B cell (primary cell): ENCODE data around the gene COLEC12. TPM values are rescaled to one million over a fixed set of nuclear protein-coding genes. Genes with fewer than 3 reads are reported as not detected.

Experiments
- ATAC-seq: fragments of 200-7000 bp; cut with Tn5 transposase; one replicate; pipeline ENCODE4 v1.10.0; 2021; ENCODE audit warnings: low read depth, mild to moderate bottlenecking, moderate number of reproducible peaks, moderate library complexity
- CTCF ChIA-PET: fragments of 350-600 bp; sonication (Branson Sonifier 250); formaldehyde crosslinking; loops from one replicate; lab custom pipeline; 2021; ENCODE audit warnings: antibody characterized with exemption, inconsistent platforms; lab: Charles Lee
- POLR2A ChIA-PET: fragments of 350-600 bp; sonication (Branson Sonifier 250); formaldehyde crosslinking; loops from one replicate; lab custom pipeline; 2021; ENCODE audit warnings: antibody characterized with exemption; lab: Charles Lee
- DNase-seq: peaks from one replicate; pipeline ENCODE4 v3.0.0; 2013
- H2AFZ ChIP-seq: 2 replicates; pipeline ENCODE4 v1.6.1; 2012; ENCODE audit warnings: mild to moderate bottlenecking, low read depth, low read length; ENCODE audit not compliant: insufficient read depth, poor library complexity, severe bottlenecking
- H3K27ac ChIP-seq, 2 donors: 1 replicate in 1 of 2; 2 replicates in 1 of 2; pipeline ENCODE4 v1.5.1; 2012 to 2013; ENCODE audit warnings: low read length in 2 of 2, mild to moderate bottlenecking in 2 of 2, moderate library complexity in 1 of 2
- H3K27me3 ChIP-seq, 4 experiments: fragments of 200-600 bp in 1 of 4; sonication (generic) in 1 of 4; replicated peaks in 1 of 4; 1 replicate in 2 of 4; 2 replicates in 2 of 4; pipeline versions ENCODE4 v1.6.1 to v1.7.0; 2013 to 2016; ENCODE audit warnings: low read length in 3 of 4, mild to moderate bottlenecking in 2 of 4, mixed read lengths in 1 of 4, moderate library complexity in 1 of 4; ENCODE audit not compliant: insufficient read depth in 4 of 4, control insufficient read depth in 3 of 4; ENCODE audit errors: control extremely low read depth in 1 of 4
- H3K36me3 ChIP-seq, 2 experiments: replicated peaks in 1 of 2; 1 replicate in 1 of 2; 2 replicates in 1 of 2; pipeline versions ENCODE4 v1.6.1 to v1.7.1; 2013; ENCODE audit warnings: low read length in 1 of 2; ENCODE audit not compliant: insufficient read depth in 2 of 2, control insufficient read depth in 1 of 2; ENCODE audit errors: control extremely low read depth in 1 of 2, extremely low read depth in 1 of 2
- H3K4me1 ChIP-seq, 2 donors: fragments of 200-600 bp in 1 of 2; sonication (generic) in 1 of 2; 1 replicate in 1 of 2; 2 replicates in 1 of 2; pipeline versions ENCODE4 v1.5.1 to v1.6.1; 2013 to 2017; ENCODE audit warnings: low read length in 2 of 2; ENCODE audit not compliant: control insufficient read depth in 2 of 2, insufficient read depth in 2 of 2
- H3K4me2 ChIP-seq: replicated peaks from 2 replicates; pipeline ENCODE3; 2012; ENCODE audit warnings: mild to moderate bottlenecking, low read depth, low read length; ENCODE audit not compliant: poor library complexity, severe bottlenecking
- H3K4me3 ChIP-seq, 5 experiments: fragments of 200-600 bp in 1 of 5; sonication (generic) in 1 of 5; 1 replicate in 3 of 5; 2 replicates in 2 of 5; pipeline versions ENCODE4 v1.5.1 to v1.7.0; 2011 to 2016; ENCODE audit warnings: low read length in 4 of 5, mild to moderate bottlenecking in 4 of 5, low read depth in 2 of 5, control low read depth in 1 of 5, moderate library complexity in 1 of 5; ENCODE audit not compliant: insufficient read depth in 1 of 5; ENCODE audit errors: control extremely low read depth in 1 of 5, extremely low read depth in 1 of 5
- H3K79me2 ChIP-seq: fragments of 200-600 bp; sonication (generic); one replicate; pipeline ENCODE4 v1.6.0; 2016; ENCODE audit warnings: low read length; ENCODE audit not compliant: control insufficient read depth, insufficient read depth
- H3K9ac ChIP-seq: fragments of 200-600 bp; sonication (generic); 2 replicates; pipeline ENCODE4 v1.6.1; 2017; ENCODE audit warnings: mild to moderate bottlenecking, low read length, moderate library complexity
- H3K9me3 ChIP-seq, 3 donors: one replicate each; pipeline versions ENCODE4 v1.6.1 to v1.7.1; 2013; ENCODE audit warnings: low read length in 2 of 3; ENCODE audit not compliant: control insufficient read depth in 2 of 3, insufficient read depth in 1 of 3; ENCODE audit errors: control extremely low read depth in 1 of 3
- H4K20me1 ChIP-seq: 2 replicates; pipeline ENCODE4 v1.6.0; 2012; ENCODE audit warnings: mild to moderate bottlenecking, low read length; ENCODE audit not compliant: insufficient read depth, control insufficient read depth, poor library complexity, severe bottlenecking
- H3K27ac Mint-ChIP-seq: one replicate; pipeline ENCODE4 v1.8.0; 2021; ENCODE audit warnings: mixed read lengths
- H3K27me3 Mint-ChIP-seq: one replicate; pipeline ENCODE4 v1.8.0; 2021; ENCODE audit warnings: mixed read lengths
- H3K4me1 Mint-ChIP-seq: one replicate; pipeline ENCODE4 v1.8.0; 2021; ENCODE audit warnings: mixed read lengths
- H3K4me3 Mint-ChIP-seq: one replicate; pipeline ENCODE4 v1.8.0; 2021; ENCODE audit warnings: mixed read lengths
- H3K9me3 Mint-ChIP-seq: one replicate; pipeline ENCODE4 v1.8.0; 2022; ENCODE audit warnings: mixed read lengths; ENCODE audit not compliant: insufficient read depth
- CTCF ChIP-seq: fragments of 200-600 bp; IDR thresholded peaks from one replicate; pipeline ENCODE4 v1.8.0; 2022; ENCODE audit warnings: antibody characterized with exemption, mild to moderate bottlenecking
- EZH2 ChIP-seq: IDR thresholded peaks from 2 replicates; pipeline ENCODE4 v1.6.1; 2012; ENCODE audit warnings: borderline replicate concordance, low read depth, mild to moderate bottlenecking, moderate library complexity, low read length; ENCODE audit not compliant: insufficient read depth, poor library complexity, severe bottlenecking
- WGBS: methylation state at CpG from one replicate; pipeline ENCODE4 v1.1.5; 2013; ENCODE audit warnings: missing lambda C conversion rate; ENCODE audit not compliant: insufficient coverage; 5-methylcytosine and 5-hydroxymethylcytosine counted together
- intact Hi-C: fragments of 100-400 bp; cut with micrococcal nuclease; formaldehyde crosslinking; loops from one replicate; pipeline ENCODE4 v1.10.0; 2022
- polyA plus RNA-seq: library from polyadenylated mRNA; depleted of rRNA; stranded (reverse); fragments of >200 nt; gene quantifications from 2 replicates; pipeline ENCODE4 v1.2.3, GENCODE V29; 2012
- total RNA-seq, 2 donors: library from RNA; stranded (reverse); fragments of 120-200 nt in 1 of 2; gene quantifications; 1 replicate in 1 of 2; 2 replicates in 1 of 2; pipeline versions ENCODE4 v1.2.3 to v1.2.4, GENCODE V29; 2013 to 2022

The COLEC12 gene
- total and polyA plus RNA-seq, 2 donors (not counting 1 experiment from before 2014, with no cell fraction given) = not detected

- H4K20me1 ChIP-seq = no peaks in the 10 kb centered on the region
- H2AFZ ChIP-seq = no peak overlapping the region
- Mint-ChIP-seq H3K27ac (no peak overlapping the region), H3K9me3 (no peaks in the 10 kb centered on the region), H3K4me3 (no peak overlapping the region), H3K27me3 (peaks cover 4% of the 10 kb centered on the region), H3K4me1 (no peaks in the 10 kb centered on the region)
- no peaks in the 10 kb centered on the region for H3K9me3 ChIP-seq
- intact Hi-C loops = no loop called here
- DNase-seq (no peak), ATAC-seq (no peak)
- no peak overlapping the region for H3K9ac ChIP-seq
- H3K4me2 ChIP-seq = no peak overlapping the region
- no peak overlapping the region for H3K4me3 ChIP-seq
- no peaks in the 10 kb centered on the region for H3K79me2 ChIP-seq
- ChIA-PET CTCF (no interaction called here), POLR2A (no interaction called here)
- H3K27me3 ChIP-seq = no peaks in the 10 kb centered on the region
- no CpG with 5 or more reads among the region's 1 CpG for WGBS
- no peak overlapping the region for H3K27ac ChIP-seq
- TF ChIP-seq EZH2 (no peak), CTCF (no peak)
- H3K4me1 ChIP-seq = no peaks in the 10 kb centered on the region
- H3K36me3 ChIP-seq = no peaks in the 10 kb centered on the region
These were observed 26.6 kb upstream of the COLEC12 start for GRCh38 chr18:527146-527545.

- H3K4me1 Mint-ChIP-seq = no peaks in the 10 kb centered on the region
- Histone ChIP-seq H2AFZ (no peak overlapping the region), H3K4me1 (no peaks in the 10 kb centered on the region), H3K9ac (no peak overlapping the region), H3K9me3 (no peaks in the 10 kb centered on the region), H3K36me3 (no peaks in the 10 kb centered on the region), H3K27ac (no peak overlapping the region), H3K4me3 (no peak overlapping the region), H3K79me2 (no peaks in the 10 kb centered on the region), H4K20me1 (no peaks in the 10 kb centered on the region), H3K27me3 (no peaks in the 10 kb centered on the region), H3K4me2 (no peak overlapping the region)
- no peak overlapping the region for H3K27ac Mint-ChIP-seq
- H3K9me3 Mint-ChIP-seq = no peaks in the 10 kb centered on the region
- ATAC-seq (no peak), DNase-seq (no peak)
- H3K27me3 Mint-ChIP-seq = peaks cover 4% of the 10 kb centered on the region
- ChIA-PET CTCF (no interaction called here), POLR2A (no interaction called here)
- TF ChIP-seq EZH2 (no peak), CTCF (no peak)
- WGBS = no CpG with 5 or more reads among the region's 2 CpGs
- intact Hi-C loops = no loop called here
- no peak overlapping the region for H3K4me3 Mint-ChIP-seq
These were observed 26.2 kb upstream of the COLEC12 start for GRCh38 chr18:526681-527080.
